ENCODE results near the gene CAMTA1.
"Not testable (repeated sequence)": the region's sequence is repeated elsewhere in the genome, so short reads cannot be mapped to it uniquely, and the experiment has no call there.

The CAMTA1 gene

GRCh38 chr1:7783178-7783711, 998.0 kb downstream of the CAMTA1 start:
- peak; percentile 72 for DNase-seq (ENCODE audit: low spot score)

GRCh38 chr1:7783826-7784491, 998.7 kb downstream of the CAMTA1 start, which contains the start of gene PER3:
Gene PER3 (plus strand): TSS chr1:7784291. CDS start chr1:7784878, 587 bp downstream.
- peak; percentile 90 for DNase-seq (ENCODE audit: low spot score)

GRCh38 chr1:7784492-7785071, 999.3 kb downstream of the CAMTA1 start:
- no peak for DNase-seq (ENCODE audit: low spot score)

- no peak for DNase-seq (ENCODE audit: low spot score)
These were observed 999.9 kb downstream of the CAMTA1 start for GRCh38 chr1:7785108-7785507.

GRCh38 chr1:7786795-7787194, 1001.5 kb downstream of the CAMTA1 start:
- no peak for DNase-seq (ENCODE audit: low spot score)

- no peak for DNase-seq (ENCODE audit: low spot score)
These were observed 1004.6 kb downstream of the CAMTA1 start for GRCh38 chr1:7789828-7790227.

DNA sequence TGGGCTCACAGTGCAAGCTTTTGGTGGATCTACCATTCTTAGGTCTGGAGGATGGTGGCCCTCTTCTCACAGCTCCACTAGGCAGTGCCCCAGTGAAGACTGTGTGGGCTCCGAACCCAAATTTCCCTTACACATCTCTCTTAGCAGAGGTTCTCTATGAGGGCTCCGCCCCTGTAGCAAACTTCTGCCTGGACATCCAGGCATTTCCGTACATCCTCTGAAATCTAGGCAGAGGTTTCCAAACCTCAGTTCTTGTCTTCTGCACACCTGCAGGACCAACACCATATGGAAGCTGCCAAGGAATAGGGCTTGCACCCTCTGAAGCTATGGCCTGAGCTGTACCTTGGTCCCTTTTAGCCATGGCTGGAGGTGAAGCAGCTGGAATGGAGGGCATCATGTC, 1005.8 kb downstream of the CAMTA1 start:
- DNase-seq (ENCODE audit: low spot score): not testable (repeated sequence)

DNA sequence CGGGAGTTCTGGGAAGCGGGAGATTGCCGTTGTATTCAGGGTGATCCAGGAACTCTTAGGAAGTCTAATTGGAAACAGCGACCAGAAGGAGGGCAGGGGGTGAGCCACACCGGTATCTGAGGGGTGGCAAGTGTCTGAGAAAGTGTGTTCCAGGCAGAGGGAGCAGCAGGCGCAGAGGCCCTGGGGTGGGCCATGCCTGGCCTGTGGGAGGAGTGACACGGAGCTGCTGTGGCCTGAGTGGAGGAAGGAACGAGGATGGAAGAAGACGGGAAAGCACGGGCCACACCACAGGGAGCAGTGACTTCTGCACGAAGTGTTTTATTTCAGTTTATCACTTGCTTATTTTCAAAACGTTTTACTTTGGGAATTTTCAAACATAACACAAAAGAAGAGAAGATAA, 1010.2 kb downstream of the CAMTA1 start:
- DNase-seq (ENCODE audit: low spot score): no peak

GRCh38 chr1:7805460-7805859, 1020.2 kb downstream of the CAMTA1 start:
- no peak for DNase-seq (ENCODE audit: low spot score)

DNA sequence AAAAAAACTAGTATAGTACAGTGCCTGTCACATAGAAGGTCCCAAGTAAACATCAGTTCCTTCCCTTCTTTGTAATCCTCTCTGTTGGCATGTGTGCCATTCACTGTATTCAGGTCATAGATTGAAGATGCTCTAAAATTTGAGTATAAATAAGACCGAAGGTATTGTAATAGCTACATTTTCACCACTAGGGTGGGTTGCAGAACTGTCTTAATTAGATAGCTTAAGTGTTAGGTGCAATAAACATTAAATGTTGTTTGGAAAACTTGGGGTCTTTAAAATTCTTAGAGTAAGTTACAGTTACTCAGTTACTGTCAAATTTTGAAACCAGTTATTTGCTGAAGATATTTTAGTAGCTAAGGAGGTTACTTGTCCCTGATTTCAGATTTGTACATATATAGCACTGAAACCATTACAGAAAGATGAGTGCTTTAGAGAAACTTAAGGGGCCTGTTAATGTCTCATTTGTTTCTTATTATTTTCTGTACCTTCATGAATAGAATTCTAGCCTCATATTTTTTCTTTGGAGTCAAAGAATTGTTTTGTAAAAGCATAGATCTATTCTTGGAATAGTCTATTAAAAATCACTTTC, 1023.1 kb downstream of the CAMTA1 start:
- no peak for DNase-seq (ENCODE audit: low spot score)

DNA sequence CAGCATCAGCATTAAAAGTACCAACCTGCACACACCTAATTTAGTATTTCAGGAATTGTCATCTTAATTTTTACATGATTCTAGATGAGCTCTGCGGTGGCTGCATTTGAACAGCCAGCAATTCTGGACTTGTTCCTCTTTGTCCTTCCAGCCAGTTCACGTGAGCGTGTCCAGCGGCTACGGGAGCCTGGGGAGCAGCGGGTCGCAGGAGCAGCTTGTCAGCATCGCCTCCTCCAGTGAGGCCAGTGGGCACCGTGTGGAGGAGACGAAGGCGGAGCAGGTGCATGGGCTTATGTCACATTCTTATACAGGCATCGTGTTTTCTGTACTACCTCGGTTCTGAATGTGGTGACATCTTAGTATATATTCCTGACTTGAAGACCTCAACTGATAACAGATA, 1024.5 kb downstream of the CAMTA1 start:
- DNase-seq (ENCODE audit: low spot score): no peak

- no peak for DNase-seq (ENCODE audit: low spot score)
These were observed 1025.1 kb downstream of the CAMTA1 start for GRCh38 chr1:7810395-7810794.

DNA sequence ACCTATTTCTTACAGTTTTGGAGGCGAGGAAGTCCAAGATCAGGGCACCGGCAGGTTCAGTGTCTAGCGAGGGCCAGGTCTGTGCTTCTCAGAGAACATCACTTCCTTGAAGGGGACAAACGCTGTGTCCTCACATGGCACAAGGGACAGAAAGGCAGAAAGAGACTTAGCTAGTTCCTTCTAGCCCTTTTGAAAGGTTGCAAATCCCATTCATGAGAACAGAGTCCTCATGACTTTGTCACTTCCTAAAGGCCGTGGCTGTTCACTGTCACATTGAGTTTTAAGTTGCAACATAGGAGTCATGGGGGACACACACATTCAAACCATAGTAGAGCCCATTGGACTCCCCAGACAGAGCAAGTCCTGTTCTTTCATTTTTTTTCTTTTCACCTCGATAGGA, 1026.2 kb downstream of the CAMTA1 start:
- DNase-seq (ENCODE audit: low spot score): no peak

DNA sequence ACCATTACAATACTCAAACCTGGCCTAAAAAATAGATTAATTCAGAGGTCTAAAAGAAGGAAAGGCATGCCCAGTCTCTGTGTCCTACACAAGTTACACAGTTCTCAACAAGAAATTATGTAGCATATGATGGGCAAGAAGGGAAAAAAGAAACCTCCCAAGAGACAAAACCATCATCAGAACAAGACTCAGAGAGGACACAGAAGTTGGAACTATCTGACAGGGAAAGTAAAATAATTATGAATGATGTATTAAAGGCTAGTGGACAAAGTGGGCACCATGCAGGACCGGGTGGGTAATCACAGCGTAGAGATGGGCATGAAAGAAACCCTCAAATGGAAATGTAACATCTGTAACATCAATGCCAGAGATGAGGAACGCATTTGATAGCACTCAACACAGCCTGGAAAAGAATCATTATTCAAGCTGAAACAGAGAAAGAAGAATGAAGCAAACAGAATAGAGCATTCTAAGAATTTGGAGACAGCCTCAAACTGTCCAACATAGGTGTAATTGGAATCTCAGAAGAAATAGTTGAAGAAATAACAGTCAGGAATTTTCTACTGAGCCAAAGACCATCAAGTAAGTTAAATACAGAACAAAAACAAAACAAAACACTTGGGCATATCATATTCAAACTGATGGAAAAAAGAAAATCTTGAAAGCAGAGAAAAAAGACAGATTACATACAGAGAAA, 1028.6 kb downstream of the CAMTA1 start:
- DNase-seq (ENCODE audit: low spot score): no peak

Data from HuH-7.5 (cell line).